Fibroblast of peridontal ligament (primary cell): ENCODE measurements around the gene ASTE1.
"Not testable (repeated sequence)": the region's sequence is repeated elsewhere in the genome, so short reads cannot be mapped to it uniquely, and the experiment has no call there.

ENCODE experiments used
- DNase-seq: peaks from one replicate; pipeline ENCODE4 v3.0.0-alpha.2; 2010; ENCODE audit errors: extremely low read depth

Gene ASTE1, protein sequence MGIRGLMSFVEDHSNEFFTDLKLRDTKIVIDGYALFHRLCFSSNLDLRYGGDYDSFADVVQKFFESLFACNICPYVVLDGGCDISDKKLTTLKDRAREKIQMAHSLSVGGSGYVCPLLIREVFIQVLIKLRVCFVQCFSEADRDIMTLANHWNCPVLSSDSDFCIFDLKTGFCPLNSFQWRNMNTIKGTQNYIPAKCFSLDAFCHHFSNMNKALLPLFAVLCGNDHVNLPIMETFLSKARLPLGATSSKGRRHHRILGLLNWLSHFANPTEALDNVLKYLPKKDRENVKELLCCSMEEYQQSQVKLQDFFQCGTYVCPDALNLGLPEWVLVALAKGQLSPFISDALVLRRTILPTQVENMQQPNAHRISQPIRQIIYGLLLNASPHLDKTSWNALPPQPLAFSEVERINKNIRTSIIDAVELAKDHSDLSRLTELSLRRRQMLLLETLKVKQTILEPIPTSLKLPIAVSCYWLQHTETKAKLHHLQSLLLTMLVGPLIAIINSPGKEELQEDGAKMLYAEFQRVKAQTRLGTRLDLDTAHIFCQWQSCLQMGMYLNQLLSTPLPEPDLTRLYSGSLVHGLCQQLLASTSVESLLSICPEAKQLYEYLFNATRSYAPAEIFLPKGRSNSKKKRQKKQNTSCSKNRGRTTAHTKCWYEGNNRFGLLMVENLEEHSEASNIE

DNA sequence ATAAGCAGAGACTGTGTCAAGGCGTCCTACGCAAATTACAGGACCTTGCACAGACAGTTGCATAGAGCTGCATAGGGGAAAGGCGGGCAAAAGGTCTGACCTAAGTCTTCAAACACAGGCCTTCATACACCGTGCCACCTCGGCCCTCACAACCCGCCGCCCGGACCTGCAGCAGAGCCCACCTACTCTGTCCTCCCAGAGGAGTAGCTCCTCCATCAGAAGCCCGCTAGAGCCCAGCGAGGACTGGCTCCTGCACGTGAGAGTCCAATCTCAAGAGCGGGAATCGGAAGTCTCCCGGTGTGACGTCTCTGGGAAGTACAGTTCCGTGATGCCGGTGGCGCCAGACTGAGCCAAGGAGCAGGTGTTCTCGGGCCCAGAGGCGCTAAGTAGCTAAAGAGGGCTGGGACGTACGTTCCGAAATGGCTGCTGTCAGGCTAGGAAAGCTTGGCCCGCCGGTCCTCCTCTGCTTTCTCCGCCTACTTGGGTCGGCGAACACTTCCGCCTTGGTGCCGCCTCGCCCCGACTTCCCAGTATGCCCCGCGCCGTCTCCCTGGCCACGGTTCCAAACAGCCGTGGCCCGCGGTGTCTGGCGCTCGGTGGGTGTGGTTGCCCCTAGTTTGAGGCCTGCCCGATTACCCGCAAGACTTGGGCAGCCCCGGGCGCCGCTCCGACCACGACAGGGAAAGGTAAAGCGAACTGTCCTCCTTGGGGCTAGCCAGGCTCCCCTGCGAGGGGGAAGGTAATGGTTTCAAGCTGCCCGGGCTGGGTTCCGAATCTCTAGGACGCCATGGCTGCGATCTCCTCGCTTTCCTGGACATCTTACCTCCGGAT is at the start of gene ASTE1, which contains the start of gene NEK11:
ASTE1 (minus strand) TSS at position 505 of the 831 bp plus-strand sequence. CDS start 1,519 bp downstream, outside the sequence.
NEK11 (plus strand) TSS at position 557 of the 831 bp plus-strand sequence. CDS start 2,832 bp downstream, outside the sequence.
- peak; percentile 74 for DNase-seq

DNA sequence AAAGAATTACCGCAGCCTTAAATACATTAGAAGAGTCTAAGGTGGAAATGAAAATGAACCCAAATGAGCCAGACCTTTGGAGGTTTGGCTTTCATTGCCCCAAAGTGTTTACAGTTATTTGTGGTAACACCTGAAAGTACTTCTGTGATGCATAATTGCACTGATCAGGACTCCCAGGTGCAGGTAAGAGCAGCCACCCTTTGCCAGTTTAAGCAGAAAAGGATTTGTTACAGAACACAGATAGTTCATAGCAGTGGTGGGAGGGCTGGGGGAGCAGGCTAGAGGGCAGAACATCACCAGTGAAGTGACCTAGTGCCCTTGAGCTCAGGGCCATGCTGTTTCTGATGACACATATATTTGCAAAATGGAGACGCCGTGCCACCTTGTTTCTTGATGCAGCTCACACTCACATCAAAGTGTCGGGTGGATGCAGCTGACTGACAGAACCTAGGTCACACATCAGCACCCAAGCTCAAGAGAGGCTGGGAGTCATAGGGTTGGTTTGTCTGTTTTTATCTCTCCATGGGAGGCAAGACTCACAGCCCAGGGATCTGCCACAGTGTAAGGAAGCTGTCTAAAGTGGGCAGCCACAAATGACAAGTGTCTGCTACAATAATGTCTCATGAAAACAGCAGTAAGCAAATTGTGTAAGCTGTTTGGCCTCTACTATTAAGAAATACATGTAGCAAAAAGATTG is 49.2 kb upstream of the ASTE1 start:
- no peak for DNase-seq

DNA sequence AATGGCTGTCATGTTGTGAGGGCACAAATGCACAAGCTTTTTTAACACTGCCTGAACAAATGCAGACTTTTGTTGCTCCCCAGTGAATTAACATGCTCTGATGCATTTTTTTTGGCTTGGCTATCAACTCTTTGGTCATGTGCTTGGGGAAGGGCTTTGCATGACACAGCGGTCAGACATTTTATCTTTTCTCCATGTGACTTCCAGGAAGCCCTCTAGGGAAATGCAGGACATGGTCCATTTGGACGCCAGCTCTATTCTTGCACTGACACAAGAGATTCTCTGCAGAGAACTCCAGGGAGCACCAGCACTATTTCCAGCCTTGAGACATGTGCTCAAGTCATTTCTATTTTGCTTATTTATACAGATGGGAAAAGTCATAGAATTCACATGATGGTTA is 46.2 kb upstream of the ASTE1 start:
- peak; percentile 79 for DNase-seq

DNA sequence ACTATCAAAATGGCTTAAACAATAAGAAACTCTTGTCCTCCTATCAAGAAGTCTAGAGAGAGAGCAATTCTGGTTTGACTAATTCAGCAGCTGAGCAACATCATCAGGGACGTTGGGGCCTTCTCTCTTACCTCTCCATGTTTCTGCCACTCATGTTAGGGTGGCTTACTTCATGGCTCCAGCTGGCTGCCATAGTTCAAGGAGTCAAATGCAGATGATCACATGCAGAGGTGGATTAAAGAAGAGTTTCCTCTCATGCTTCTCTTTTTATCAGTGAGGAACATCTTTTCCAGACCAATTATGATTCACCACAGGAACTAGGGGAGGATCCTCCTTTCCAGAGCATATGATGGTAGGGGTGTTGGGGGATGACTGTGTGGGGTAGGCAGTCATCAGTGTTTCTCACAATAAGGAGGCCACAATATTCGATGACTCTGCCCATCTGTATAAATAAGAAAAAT is 45.5 kb upstream of the ASTE1 start:
- no peak for DNase-seq

DNA sequence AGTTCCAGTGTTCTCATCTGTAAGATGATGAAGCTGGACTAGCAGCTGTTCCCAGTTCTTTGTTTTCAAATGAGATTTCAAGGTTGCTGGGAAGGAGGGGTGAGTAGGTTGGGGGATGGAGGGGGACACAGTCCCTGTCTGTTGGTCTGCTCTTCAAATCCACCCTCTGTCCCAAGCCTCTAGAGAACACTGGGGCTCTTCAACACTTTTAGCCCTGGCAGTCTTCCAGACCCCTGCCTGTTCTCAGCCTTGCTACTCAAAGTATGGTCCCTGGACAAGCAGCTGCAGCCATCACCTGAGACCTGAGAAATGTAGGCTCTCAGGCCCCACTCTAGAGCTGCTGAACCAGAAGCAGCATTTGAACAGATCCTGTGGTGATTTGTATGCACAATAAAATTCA is 41.4 kb upstream of the ASTE1 start:
- no peak for DNase-seq

DNA sequence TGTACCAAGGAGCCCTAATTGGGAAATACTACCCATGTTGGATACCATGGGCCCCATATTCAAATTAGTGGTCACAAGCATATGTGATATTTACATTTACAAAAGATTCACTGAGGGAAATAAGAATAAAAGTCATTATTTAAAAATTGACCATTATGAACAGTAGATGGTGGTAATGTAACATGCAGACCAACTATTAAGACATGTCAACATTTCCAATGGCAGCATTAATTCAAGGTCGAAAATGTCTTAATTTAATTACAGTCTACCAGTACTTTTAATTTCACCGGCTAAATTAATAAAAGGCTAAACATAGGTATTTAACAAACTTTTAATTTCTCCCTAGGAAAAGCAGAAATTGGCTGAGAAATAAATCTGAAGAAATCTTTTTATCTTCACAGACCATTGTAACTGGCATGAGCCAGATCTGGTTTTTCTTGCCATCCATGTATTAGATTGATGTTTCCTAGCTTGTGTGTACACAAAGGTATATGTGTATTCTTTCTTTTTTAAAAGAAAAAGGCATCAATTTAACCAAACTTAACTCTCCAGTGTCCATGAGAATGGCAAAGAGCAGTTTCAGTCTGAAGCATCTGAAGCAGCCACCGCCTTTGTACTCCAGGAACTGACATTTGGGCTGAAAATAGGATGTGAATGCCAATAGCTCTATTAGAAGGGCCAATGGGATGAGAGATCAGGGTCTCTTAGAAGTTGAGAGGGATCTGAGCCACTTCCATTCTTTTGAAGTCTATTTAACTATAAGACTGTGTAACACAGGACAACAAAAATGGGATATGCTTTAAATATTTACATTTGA is 26.6 kb upstream of the ASTE1 start:
- DNase-seq: peak; percentile 43

DNA sequence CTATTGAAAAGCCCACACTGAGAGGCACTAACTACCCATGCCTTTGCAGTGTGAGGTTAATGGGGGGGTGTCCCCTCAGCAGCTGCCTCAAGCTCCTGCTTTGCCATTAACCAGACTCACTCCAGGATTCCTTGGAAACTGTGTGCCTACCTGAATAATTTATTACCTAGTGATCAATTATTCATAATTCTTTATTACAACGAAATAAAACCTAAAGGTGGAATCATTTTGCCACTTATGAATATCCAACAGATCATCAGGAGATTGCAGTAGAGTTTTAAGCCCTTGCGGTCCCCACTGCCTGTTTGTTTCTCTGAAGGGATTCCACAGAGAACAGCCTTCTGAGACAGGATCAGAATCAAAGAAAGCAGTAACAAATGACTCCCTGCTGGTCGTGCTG is 23.4 kb upstream of the ASTE1 start:
- DNase-seq: no peak

DNA sequence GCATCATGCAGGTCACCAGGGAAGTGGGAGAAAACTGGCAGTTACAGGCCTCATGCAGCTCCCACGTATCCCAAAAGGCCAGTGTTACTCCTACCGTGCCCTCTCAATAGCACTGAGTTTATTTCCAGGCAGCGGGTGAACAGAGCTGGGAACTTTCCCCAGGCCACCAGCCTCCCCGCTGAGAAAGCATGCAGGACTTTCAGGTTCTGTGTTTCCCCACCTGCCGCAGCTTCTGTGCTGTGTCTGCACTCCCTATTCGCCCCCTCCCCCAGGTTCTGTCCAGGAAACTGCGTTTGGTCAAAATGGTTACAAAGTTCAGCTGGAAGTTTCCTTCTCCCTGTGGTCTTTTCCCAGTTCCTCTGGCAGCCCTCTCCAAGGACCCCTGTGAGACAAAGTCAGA is 21.4 kb upstream of the ASTE1 start:
- DNase-seq: no peak

DNA sequence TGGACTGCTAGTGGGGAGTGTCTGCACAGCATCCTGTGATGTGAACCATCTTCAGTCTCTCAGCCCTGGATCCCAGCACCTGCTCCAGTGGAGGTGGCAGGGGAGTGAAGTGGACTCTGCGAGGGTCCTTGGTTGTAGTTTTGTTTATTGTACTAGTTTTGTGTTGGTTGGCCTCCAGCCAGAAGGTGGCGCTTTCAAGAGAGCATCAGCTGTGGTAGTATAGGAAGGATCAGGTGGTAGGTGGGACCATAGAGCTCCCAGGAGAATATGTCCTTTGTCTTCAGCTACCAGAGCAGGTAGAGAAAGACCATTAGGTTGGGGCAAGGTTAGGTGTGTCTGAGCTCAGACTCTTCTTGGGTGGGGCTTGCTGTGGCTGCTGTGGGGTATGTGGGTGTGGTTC is 21.0 kb upstream of the ASTE1 start:
- no peak for DNase-seq

DNA sequence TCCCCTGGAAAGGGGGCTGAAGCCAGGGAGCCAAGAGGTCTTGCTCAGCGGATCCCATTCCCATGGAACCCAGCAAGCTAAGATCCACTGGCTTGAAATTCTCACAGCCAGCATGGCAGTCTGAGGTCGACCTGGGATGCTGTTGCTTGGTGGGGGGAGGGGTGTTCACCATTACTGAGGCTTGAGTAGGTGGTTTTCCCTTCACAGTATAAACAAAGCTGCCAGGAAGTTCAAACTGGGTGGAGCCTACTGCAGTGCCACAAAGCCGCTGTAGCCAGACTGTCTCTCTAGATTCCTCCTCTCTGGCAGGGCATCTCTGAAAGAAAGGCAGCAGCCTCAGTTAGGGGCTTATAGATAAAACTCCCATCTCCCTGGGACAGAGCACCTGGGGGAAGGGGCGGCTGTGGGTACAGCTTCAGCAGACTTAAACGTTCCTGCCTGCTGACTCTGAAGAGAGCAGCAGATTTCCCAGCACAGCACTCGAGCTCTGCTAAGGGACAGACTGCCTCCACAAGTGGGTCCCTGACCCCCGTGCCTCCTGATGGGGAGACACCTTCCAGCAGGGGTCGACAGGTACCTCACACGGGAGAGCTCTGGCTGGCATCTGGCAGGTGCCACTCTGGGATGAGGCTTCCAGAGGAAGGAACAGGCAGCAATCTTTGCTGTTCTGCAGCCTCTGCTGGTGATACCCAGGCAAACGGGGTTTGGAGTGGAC is 15.8 kb upstream of the ASTE1 start:
- DNase-seq: not testable (repeated sequence)

DNA sequence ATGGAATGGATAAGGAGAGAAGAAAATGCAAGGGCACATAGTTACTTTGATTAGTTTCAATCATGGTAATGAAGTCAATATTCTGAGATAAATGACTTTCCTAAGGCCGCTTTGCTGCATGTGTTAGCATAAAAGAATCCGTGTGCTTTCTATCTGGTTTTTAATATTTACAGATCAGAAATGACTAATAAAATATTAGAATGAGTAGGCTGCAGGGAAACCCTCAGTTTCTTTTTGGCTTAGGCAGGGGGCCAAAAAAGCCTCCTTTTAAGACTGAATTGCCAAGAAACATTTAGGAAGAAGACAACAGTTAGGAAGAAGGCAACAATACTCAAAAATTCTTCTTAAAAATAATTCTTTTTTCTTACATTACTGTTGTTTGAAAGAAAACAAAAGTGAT is 11.7 kb upstream of the ASTE1 start:
- DNase-seq: no peak

DNA sequence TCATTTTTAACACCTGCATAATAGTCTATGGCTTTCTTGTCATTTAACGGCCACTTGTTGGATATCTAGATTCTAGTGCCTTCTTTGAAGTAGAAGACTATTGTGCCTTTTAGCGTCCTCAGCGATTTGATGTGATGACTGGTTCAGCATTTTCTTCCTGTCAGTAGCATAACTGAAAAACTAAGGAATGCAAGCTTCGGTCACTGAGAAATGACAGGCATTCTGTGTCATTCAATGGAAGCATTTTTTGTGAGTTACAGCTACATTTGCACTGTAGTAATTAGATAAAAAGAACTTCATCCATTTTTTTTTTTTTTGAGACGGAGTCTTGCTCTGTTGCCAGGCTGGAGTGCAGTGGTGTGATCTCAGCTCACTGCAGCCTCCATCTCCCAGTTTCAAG is 10.4 kb upstream of the ASTE1 start:
- DNase-seq: no peak

DNA sequence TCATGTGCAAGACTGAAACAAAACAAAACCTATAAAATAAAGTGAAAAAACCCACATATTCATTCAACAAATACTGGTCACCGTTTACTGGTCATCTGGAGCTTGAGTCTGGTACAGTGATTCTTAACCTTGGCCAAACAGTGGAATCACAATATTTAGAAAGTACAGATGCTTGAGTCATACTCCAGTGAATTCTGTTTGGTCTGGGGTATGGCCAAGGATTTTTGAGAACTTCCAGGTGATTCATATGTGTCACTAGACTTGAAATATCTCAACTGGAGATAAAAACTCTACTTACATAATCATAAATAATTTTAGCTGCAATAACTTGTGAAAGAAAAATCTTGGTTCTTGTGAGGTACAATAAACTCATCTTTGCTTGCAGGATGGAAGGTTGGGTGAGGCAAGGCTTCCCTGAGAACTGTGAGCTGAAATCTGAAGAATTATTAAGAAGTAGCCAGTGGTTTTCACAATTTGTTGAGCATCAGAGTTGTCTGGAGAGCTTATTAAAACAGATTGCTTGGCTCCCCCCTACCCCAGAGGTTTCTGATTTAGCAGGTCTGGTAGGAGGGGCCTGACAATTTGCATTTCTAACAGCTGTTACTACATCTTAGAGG is 9.7 kb upstream of the ASTE1 start:
- peak; percentile 59 for DNase-seq

DNA sequence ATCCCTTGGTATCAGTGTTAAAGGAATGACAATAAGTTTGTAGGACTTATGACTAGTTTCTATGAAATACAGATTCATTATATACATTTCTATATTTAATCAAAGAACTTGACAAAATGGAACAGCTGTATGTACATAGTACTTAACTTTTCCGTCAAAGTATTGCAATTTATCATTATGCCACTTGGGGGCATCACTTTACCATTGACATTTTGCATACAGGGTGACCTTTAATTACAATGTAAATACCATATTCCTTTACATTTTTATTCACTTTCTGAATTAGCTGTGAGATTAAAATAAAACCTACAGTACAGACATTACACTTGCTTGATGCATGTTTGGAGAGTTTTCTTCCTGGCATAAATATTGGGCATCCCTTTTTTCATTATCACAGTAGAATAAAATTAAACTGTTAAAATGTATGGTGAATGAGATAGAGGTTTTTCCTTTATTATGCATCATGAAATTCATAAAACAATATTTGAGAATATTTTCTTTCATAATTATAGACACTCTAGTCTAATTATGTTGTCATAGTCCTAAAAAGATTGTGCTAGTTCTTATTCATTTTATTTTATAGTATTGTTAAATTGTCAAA is 7.0 kb upstream of the ASTE1 start:
- DNase-seq: peak; percentile 75

DNA sequence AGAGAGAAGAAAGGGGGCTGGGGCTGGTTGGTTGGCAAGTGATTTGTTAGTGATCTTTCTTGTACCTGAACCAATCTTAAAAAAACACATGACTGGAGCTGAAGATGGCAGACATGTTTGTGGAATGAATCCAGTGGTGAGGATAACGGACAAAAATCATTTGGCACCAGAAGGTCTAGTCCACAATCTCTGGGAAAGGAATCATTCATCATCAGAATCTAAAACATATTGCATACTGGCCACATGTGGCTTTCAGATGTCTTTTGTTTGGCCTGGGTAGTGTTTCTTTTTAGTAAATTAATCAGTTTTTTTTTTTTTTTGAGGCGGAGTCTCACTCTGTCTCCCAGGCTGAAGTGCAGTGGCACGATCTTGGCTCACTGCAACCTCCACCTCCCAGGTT is 5.0 kb upstream of the ASTE1 start:
- DNase-seq: peak; percentile 26

DNA sequence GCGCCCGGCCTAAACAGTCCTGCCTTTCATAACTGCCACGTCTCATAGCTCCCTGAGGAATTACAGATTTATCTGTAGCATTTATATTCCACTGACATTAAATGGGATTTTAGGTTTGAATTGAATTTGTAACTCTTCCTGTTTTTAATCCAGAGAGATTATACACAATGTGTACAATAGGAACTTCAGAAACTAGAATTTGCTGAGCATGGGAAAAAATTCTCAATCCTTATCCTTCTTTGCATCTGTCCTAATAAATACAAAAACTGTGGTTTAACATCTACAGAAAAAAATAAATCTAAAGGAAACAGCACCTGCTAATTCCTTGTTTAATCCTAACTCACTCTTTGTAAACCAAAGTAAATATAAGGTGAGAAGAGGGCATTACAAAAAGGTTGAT is 2.2 kb upstream of the ASTE1 start:
- DNase-seq: no peak

DNA sequence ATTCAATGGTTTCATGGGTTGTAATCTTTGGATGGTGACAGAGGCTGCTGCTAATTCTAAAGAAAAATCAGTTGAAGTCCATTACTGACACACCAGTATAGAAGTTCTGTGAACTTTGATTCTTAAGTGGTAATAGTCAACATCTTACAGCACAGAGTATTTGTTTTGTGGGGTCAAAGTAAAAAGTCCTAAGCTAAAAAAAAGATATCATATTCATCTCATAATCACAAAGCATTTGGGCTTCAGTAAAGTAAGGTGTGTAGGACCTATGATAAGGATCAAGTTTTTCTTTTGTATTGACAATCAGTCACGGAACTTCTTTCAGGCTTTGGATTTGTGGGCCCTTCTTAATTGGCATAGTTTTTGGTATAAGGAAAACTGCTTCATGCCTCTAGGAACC is 1.1 kb downstream of the ASTE1 start:
- no peak for DNase-seq

DNA sequence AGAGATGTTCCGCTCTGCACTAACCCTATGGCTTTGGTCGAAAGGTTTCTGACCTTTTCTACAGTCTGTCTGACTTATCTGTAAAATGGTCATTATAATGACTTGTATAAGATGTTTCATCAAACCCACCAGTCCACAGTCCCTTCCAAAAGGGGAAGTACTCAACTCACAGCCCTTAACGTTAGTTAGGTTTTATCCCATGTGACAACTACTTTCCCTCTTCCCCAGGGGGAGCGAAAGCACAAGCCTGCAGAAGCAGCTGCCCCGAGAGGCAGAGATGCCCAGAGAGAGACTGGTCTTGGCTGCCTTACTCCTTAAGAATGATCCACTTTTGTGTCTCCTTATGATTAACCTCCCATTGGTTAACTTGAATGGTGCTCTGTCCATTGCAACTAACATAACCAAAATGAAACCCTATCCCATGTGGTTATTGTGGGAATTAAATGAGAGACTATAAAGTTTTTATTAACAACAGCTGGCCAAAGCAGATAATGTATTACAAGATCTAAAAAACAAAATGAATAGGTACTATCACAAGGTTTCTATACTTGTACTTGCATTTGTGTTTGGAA is 6.4 kb downstream of the ASTE1 start:
- DNase-seq: peak; percentile 58

DNA sequence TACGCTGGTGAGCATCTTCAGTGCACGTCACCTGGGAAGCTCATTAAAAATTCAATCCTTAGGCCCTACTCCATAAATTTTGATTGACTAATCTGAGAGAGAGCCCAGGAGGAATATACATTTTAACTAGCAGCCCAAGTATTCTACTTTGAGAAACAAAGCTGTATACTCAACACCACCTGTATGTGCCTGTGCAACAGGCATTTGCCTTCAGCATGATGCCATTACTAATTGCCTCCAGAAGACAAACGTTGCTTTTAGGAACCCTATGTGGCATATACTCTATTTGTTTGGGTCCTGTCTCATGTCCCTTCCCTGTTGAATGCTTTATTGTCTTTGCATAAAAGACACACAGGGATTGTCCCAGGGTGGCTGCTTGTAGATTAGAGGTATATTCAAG is 7.7 kb downstream of the ASTE1 start:
- DNase-seq: no peak
